Panc1 (cell line): ENCODE measurements around the gene RADIL. TPM values are rescaled to one million over a fixed set of nuclear protein-coding genes. Genes with fewer than 3 reads are reported as not detected.

Experiments
- ATAC-seq: fragments of 200-7000 bp; cut with Tn5 transposase; 2 replicates; pipeline ENCODE4 v1.9.1; 2020; ENCODE audit warnings: mild to moderate bottlenecking, moderate library complexity
- BruUV-seq: library from RNA; stranded (reverse); fragments of 400-500 nt; replicated peaks from 2 replicates; lab custom pipeline; 2021; lab: Mats Ljungman, UMichigan
- CTCF ChIA-PET: fragments of 300-600 bp; sonication (Branson Sonifier 250); formaldehyde crosslinking; loops from one replicate; lab custom pipeline; 2022; ENCODE audit warnings: antibody characterized with exemption; lab: Charles Lee
- POLR2A ChIA-PET: fragments of 300-600 bp; sonication (Branson Sonifier 250); formaldehyde crosslinking; loops from one replicate; lab custom pipeline; 2022; ENCODE audit warnings: antibody characterized with exemption; lab: Charles Lee
- DNase-seq: peaks from one replicate; pipeline ENCODE4 v3.0.0-alpha.2; 2010; ENCODE audit warnings: low read depth, low spot score
- H3K27ac ChIP-seq: 2 replicates; pipeline ENCODE4 v1.5.1; 2011; ENCODE audit warnings: mild to moderate bottlenecking, low read length, inconsistent platforms
- H3K27me3 ChIP-seq: fragments of 200-500 bp; sonication (Bioruptor generic); 2 replicates; pipeline ENCODE4 v1.6.0; 2014; ENCODE audit warnings: low read length, inconsistent platforms; ENCODE audit not compliant: control insufficient read depth, insufficient read depth
- H3K36me3 ChIP-seq: fragments of 200-500 bp; sonication (Bioruptor generic); 2 replicates; pipeline ENCODE4 v1.5.1; 2014; ENCODE audit warnings: inconsistent platforms, mild to moderate bottlenecking, low read length, moderate library complexity; ENCODE audit not compliant: control insufficient read depth, insufficient read depth
- H3K4me1 ChIP-seq: 2 replicates; pipeline ENCODE4 v1.5.1; 2011; ENCODE audit warnings: inconsistent platforms, mild to moderate bottlenecking, low read length, moderate library complexity; ENCODE audit not compliant: control insufficient read depth, insufficient read depth
- H3K4me3 ChIP-seq, 2 experiments: 2 replicates each; pipeline ENCODE4 v1.5.1; 2011 to 2012; ENCODE audit warnings: low read depth in 2 of 2, low read length in 2 of 2, mild to moderate bottlenecking in 2 of 2, inconsistent platforms in 1 of 2, moderate library complexity in 1 of 2
- H3K9me3 ChIP-seq: fragments of 200-500 bp; sonication (Bioruptor generic); 2 replicates; pipeline ENCODE4 v1.5.1; 2014; ENCODE audit warnings: low read depth, mild to moderate bottlenecking, inconsistent platforms, low read length, moderate library complexity; ENCODE audit not compliant: control insufficient read depth, insufficient read depth
- CTCF ChIP-seq: fragments of 450-650 bp; IDR thresholded peaks from 2 replicates; pipeline ENCODE4 v1.5.1; 2017; ENCODE audit warnings: mild to moderate bottlenecking
- POLR2AphosphoS5 ChIP-seq: IDR thresholded peaks from 2 replicates; pipeline ENCODE4 v1.6.1; 2012; ENCODE audit warnings: mild to moderate bottlenecking, low read depth, low read length, moderate library complexity
- SIN3A ChIP-seq: IDR thresholded peaks from 2 replicates; pipeline ENCODE4 v1.6.1; 2012; ENCODE audit warnings: low read depth, mild to moderate bottlenecking, low read length, moderate library complexity, borderline replicate concordance; ENCODE audit not compliant: insufficient read depth
- TCF7L2 ChIP-seq: IDR thresholded peaks from 2 replicates; pipeline ENCODE4 v1.6.1; 2011; ENCODE audit warnings: mild to moderate bottlenecking, low read depth, low read length, inconsistent platforms
- in situ Hi-C: cut with HindIII; loops from 2 replicates; pipeline ENCODE4 v1.10.0; 2016; ENCODE audit warnings: low sequenced_read_pairs, low pct_unique_long_range_greater_than_20kb
- intact Hi-C: fragments of 100-400 bp; cut with micrococcal nuclease; formaldehyde crosslinking; loops from one replicate; pipeline ENCODE4 v1.10.0; 2022; ENCODE audit not compliant: unreplicated experiment
- total RNA-seq: library from RNA; stranded (reverse); gene quantifications from one replicate; pipeline ENCODE4 v1.2.1, GENCODE V29; 2021; ENCODE audit not compliant: unreplicated experiment
- TF ChIP-seq, protein P1 (sequence below), 2 experiments: IDR thresholded peaks; 2 replicates each; pipeline ENCODE4 v1.6.1; 2011 to 2012; ENCODE audit warnings: low read depth in 2 of 2, control low read depth in 1 of 2, low read length in 1 of 2, mild to moderate bottlenecking in 1 of 2, moderate library complexity in 1 of 2; ENCODE audit not compliant: insufficient read depth in 1 of 2

RADIL gene
- total RNA-seq, 1 experiment from 2014 or later = 1.3 TPM

GRCh38 chr7:4828720-4829383 is 54.7 kb downstream of the RADIL start:
- Histone ChIP-seq H3K9me3 (no peaks in the 10 kb centered on the region), H3K27me3 (no peaks in the 10 kb centered on the region), H3K27ac (no peak overlapping the region), H3K36me3 (no peaks in the 10 kb centered on the region), H3K4me1 (no peaks in the 10 kb centered on the region), H3K4me3 (no peak overlapping the region)
- ChIA-PET CTCF (interaction anchor here (1.1 kb wide), 1 partner anchor 258 kb away, joined by 3 read pairs; no protein-coding TSS in a partner anchor), POLR2A (no interaction called here)
- BruUV-seq = no TSS peak
- no peak for ATAC-seq
- TF ChIP-seq TCF7L2 = no peak
- TF ChIP-seq CTCF = no peak
- TF ChIP-seq, protein P1, sequence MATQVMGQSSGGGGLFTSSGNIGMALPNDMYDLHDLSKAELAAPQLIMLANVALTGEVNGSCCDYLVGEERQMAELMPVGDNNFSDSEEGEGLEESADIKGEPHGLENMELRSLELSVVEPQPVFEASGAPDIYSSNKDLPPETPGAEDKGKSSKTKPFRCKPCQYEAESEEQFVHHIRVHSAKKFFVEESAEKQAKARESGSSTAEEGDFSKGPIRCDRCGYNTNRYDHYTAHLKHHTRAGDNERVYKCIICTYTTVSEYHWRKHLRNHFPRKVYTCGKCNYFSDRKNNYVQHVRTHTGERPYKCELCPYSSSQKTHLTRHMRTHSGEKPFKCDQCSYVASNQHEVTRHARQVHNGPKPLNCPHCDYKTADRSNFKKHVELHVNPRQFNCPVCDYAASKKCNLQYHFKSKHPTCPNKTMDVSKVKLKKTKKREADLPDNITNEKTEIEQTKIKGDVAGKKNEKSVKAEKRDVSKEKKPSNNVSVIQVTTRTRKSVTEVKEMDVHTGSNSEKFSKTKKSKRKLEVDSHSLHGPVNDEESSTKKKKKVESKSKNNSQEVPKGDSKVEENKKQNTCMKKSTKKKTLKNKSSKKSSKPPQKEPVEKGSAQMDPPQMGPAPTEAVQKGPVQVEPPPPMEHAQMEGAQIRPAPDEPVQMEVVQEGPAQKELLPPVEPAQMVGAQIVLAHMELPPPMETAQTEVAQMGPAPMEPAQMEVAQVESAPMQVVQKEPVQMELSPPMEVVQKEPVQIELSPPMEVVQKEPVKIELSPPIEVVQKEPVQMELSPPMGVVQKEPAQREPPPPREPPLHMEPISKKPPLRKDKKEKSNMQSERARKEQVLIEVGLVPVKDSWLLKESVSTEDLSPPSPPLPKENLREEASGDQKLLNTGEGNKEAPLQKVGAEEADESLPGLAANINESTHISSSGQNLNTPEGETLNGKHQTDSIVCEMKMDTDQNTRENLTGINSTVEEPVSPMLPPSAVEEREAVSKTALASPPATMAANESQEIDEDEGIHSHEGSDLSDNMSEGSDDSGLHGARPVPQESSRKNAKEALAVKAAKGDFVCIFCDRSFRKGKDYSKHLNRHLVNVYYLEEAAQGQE (IDR thresholded peaks at IDR 0.05; ENCODE audit: insufficient read depth in 1 of 2, low read depth in 2 of 2, low read length in 1 of 2) = no peak
- no peak for TF ChIP-seq SIN3A
- no peak for TF ChIP-seq POLR2AphosphoS5
- in situ Hi-C loops = no loop called here
- intact Hi-C loops = loop anchor here (5.0 kb wide), 1 partner anchor 267 kb away; no protein-coding TSS in a partner anchor
- DNase-seq = no peak

DNA sequence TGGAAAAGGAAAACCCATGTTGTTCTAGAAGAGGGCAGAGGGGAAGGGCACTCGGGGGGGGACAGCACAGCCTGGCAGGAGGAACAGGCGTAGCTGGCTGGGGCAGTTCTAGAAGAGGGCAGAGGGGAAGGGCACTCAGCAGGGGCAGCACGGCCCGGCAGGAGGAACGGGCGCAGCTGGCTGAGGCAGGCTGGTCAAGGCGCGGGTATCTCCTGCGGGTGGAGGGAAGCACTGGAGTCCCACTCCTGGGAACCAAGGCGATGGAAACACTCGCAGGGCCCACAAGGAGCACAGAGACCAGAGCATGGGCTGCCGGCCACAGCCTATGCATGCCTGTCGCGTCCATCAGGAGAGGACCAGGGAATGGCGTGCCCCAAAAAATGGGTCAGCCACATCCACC is 58.4 kb downstream of the RADIL start:
- POLR2A ChIA-PET = no interaction called here
- CTCF ChIA-PET = no interaction called here
- intact Hi-C loops = loop anchor here (5.0 kb wide), 1 partner anchor 263 kb away; no protein-coding TSS in a partner anchor
- no peaks in the 10 kb centered on the region for H3K36me3 ChIP-seq
- DNase-seq (no peak), ATAC-seq (no peak)
- no peaks in the 10 kb centered on the region for H3K27me3 ChIP-seq
- no peaks in the 10 kb centered on the region for H3K4me1 ChIP-seq
- H3K27ac ChIP-seq = no peak overlapping the region
- H3K4me3 ChIP-seq = no peak overlapping the region
- TF ChIP-seq TCF7L2 (no peak), SIN3A (no peak), CTCF (no peak), POLR2AphosphoS5 (no peak)
- TF ChIP-seq, protein P1 (IDR thresholded peaks at IDR 0.05; ENCODE audit: insufficient read depth in 1 of 2, low read depth in 2 of 2, low read length in 1 of 2) = no peak
- in situ Hi-C loops = no loop called here
- no TSS peak for BruUV-seq
- no peaks in the 10 kb centered on the region for H3K9me3 ChIP-seq
